ENCODE measurements around the gene XRCC5.

The XRCC5 gene

DNA sequence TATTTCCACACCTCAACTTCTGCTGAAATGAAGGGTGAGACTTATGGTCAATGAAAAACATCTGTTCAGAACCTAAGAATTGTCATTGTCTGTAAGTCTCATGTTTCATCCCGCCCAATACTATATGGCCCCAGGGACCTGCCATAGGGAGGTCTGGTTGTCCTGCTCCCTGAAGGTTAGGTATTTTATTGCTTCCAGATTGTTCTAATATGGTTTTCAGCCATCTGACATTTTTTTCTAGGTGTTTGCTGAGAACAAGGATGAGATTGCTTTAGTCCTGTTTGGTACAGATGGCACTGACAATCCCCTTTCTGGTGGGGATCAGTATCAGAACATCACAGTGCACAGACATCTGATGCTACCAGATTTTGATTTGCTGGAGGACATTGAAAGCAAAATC is 7.3 kb downstream of the XRCC5 start:
- Histone ChIP-seq H3K27ac (peak overlapping the region; percentile 97), H3K27me3 (ENCODE audit: insufficient read depth, low read depth, severe bottlenecking) (no peaks in the 10 kb centered on the region), H3K4me3 (ENCODE audit: low read depth, low read length) (no peak overlapping the region), H3K9me3 (ENCODE audit: severe bottlenecking) (no peaks in the 10 kb centered on the region), H3K36me3 (peaks cover 91% of the 10 kb centered on the region)
- TF ChIP-seq, protein P1, sequence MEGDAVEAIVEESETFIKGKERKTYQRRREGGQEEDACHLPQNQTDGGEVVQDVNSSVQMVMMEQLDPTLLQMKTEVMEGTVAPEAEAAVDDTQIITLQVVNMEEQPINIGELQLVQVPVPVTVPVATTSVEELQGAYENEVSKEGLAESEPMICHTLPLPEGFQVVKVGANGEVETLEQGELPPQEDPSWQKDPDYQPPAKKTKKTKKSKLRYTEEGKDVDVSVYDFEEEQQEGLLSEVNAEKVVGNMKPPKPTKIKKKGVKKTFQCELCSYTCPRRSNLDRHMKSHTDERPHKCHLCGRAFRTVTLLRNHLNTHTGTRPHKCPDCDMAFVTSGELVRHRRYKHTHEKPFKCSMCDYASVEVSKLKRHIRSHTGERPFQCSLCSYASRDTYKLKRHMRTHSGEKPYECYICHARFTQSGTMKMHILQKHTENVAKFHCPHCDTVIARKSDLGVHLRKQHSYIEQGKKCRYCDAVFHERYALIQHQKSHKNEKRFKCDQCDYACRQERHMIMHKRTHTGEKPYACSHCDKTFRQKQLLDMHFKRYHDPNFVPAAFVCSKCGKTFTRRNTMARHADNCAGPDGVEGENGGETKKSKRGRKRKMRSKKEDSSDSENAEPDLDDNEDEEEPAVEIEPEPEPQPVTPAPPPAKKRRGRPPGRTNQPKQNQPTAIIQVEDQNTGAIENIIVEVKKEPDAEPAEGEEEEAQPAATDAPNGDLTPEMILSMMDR (IDR thresholded peaks at IDR 0.05; ENCODE audit: low read depth, low read length), result no peak
- no peak for DNase-seq

DNA sequence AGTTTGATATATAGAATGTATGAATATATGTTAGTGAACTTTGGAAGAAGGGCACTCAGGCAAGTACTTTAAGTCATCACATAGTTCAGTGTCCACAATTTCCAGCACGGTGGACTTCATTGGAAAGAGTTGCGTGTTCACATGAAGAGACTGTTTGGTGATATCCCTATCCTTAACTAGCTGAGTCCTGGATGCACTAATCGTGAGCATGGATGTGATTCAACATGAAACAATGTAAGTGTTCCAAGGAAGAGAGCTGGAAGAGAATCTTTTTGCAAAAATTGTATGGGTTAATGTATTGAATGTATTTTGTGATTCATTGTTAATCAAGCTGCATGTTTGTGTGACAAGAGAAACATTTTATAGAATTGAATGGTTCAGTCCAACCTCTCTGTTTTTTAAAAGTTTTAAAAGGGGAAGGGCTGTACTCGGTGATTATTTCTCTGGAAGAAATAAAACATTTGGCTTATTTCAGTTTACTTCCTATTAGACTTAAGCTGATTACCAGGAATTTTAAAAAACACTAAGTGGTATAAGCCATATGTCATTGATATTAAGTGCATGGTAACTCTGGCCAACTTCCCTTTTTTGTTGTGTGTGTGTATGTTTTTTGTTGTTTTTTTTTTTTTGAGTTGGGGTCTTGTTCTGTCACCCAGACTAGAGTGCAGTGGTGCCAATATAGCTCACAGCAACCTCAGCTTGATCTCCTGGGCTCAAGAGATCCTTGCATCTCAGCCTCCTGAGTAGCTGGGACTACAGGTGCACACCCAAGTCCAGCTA is 8.6 kb downstream of the XRCC5 start:
- Histone ChIP-seq H3K4me3 (ENCODE audit: low read depth, low read length) (no peak overlapping the region), H3K27me3 (ENCODE audit: insufficient read depth, low read depth, severe bottlenecking) (no peaks in the 10 kb centered on the region), H3K27ac (0 out of 2 replicates have a peak overlapping the region, but pooled peaks have one; percentile 19), H3K9me3 (ENCODE audit: severe bottlenecking) (no peaks in the 10 kb centered on the region), H3K36me3 (peaks cover 91% of the 10 kb centered on the region)
- DNase-seq, result no peak
- TF ChIP-seq, protein P1 (IDR thresholded peaks at IDR 0.05; ENCODE audit: low read depth, low read length), result no peak

DNA sequence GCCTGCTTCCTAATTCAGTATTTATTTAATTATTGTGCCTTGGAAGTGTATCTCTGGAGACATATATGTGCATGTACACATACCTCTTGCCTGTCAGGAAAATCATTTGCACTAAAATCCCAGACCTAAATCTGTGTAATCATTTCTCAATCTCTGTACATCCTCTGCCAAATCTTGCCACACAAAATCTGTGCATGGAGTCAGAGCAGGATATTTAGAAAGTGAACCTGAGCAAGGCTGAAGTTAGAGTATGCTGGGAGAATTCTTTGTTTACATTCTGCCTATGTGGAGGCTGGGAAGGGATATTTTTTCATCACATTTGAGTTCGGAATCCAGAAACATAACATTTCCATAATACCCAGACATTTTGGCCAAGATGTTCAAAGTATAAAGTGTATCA is 9.3 kb downstream of the XRCC5 start:
- H3K36me3 ChIP-seq, result peaks cover 91% of the 10 kb centered on the region
- H3K27ac ChIP-seq, result no peak overlapping the region
- H3K9me3 ChIP-seq (ENCODE audit: severe bottlenecking), result no peaks in the 10 kb centered on the region
- TF ChIP-seq, protein P1 (IDR thresholded peaks at IDR 0.05; ENCODE audit: low read depth, low read length), result no peak
- no peak overlapping the region for H3K4me3 ChIP-seq (ENCODE audit: low read depth, low read length)
- no peaks in the 10 kb centered on the region for H3K27me3 ChIP-seq (ENCODE audit: insufficient read depth, low read depth, severe bottlenecking)
- no peak for DNase-seq

DNA sequence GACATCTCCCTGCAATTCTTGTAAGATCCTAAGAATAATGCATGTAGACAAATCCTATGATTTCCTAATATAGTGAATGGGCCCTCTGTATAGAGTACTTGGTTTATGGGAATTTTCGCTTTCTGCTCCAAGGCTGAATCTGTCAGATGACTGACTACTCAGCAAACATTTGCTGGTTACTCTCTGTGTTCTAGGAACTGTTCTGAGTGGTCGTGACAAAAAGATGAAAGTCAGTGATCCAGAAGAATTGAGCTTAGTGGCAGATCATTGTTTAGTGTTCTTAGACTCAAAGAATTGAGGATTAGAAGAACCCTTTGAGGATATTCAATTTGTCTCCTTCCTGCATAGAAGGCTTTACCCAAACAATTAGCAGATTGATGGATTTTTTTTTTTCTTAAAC is 10.0 kb downstream of the XRCC5 start:
- Histone ChIP-seq H3K27ac (no peak overlapping the region), H3K4me3 (ENCODE audit: low read depth, low read length) (no peak overlapping the region)
- no peak for DNase-seq

DNA sequence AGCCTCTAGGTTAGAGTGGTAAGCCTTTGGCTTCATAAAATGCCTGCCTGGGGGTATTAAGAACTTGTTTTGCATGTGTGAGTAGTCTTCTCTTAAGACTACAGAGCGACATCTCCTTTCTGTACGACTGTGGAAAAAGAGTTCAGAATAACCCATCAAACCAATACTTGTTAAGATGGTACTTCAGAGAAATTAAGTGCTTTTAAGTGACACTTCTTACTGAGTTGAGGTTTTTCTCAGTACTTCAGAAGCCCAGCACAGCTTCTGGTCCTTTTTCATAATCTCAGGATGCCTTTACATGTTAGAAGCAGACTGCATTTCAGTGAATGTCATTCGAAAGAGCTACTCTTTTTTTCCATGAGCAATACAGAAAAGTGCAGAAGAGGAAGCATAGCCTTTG is 10.8 kb downstream of the XRCC5 start:
- Histone ChIP-seq H3K27ac (no peak overlapping the region), H3K36me3 (peaks cover 95% of the 10 kb centered on the region), H3K9me3 (ENCODE audit: severe bottlenecking) (no peaks in the 10 kb centered on the region), H3K4me3 (ENCODE audit: low read depth, low read length) (no peak overlapping the region), H3K27me3 (ENCODE audit: insufficient read depth, low read depth, severe bottlenecking) (no peaks in the 10 kb centered on the region)
- DNase-seq, result no peak
- TF ChIP-seq, protein P1 (IDR thresholded peaks at IDR 0.05; ENCODE audit: low read depth, low read length), result no peak

More for the DNA sequence above, 10.0 kb downstream of the XRCC5 start:
- H3K36me3 ChIP-seq, result peaks cover 91% of the 10 kb centered on the region
- TF ChIP-seq, protein P1 (IDR thresholded peaks at IDR 0.05; ENCODE audit: low read depth, low read length), result no peak
- H3K9me3 ChIP-seq (ENCODE audit: severe bottlenecking), result no peaks in the 10 kb centered on the region
- H3K27me3 ChIP-seq (ENCODE audit: insufficient read depth, low read depth, severe bottlenecking), result no peaks in the 10 kb centered on the region

DNA sequence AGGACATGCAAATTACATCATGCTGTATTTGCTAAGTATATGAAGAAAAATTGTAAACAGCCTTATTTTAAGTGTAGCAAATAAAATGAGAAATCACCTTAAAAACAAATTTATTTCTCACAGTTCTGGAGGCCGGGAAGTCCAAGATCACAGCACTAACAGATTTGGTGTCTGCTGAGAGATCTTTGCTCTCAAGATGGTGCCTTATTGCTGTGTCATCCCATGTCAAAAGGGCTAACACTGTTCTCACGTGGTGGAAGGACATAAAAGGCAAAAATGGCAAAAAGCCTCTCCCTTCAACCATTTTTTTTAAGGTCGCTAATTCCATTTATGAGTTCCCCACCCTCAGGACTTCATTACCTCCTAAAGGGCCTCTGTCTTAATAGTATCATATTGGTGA is 12.1 kb downstream of the XRCC5 start:
- TF ChIP-seq, protein P1 (IDR thresholded peaks at IDR 0.05; ENCODE audit: low read depth, low read length), result no peak
- H3K27ac ChIP-seq, result no peak overlapping the region
- H3K4me3 ChIP-seq (ENCODE audit: low read depth, low read length), result no peak overlapping the region
- no peaks in the 10 kb centered on the region for H3K9me3 ChIP-seq (ENCODE audit: severe bottlenecking)
- no peaks in the 10 kb centered on the region for H3K27me3 ChIP-seq (ENCODE audit: insufficient read depth, low read depth, severe bottlenecking)
- DNase-seq, result no peak
- H3K36me3 ChIP-seq, result peaks cover 97% of the 10 kb centered on the region

All from WERI-Rb-1 (cell line).